Dedifferentiated amniotic fluid mesenchymal stem cell (primary cell): Measurements from ENCODE around the gene NOM1.

Experiments
- DNase-seq: peaks from one replicate; pipeline ENCODE4 v3.0.0-alpha.2; 2016; ENCODE audit errors: extremely low spot score

The NOM1 gene

GRCh38 chr7:157016352-157017041, 67.0 kb downstream of the NOM1 start:
- DNase-seq: no peak

GRCh38 chr7:157017149-157017548, 67.6 kb downstream of the NOM1 start:
- no peak for DNase-seq

- no peak for DNase-seq
Observed at GRCh38 chr7:157017603-157018327, 68.3 kb downstream of the NOM1 start.

GRCh38 chr7:157018328-157018996, 69.0 kb downstream of the NOM1 start:
- no peak for DNase-seq

DNA sequence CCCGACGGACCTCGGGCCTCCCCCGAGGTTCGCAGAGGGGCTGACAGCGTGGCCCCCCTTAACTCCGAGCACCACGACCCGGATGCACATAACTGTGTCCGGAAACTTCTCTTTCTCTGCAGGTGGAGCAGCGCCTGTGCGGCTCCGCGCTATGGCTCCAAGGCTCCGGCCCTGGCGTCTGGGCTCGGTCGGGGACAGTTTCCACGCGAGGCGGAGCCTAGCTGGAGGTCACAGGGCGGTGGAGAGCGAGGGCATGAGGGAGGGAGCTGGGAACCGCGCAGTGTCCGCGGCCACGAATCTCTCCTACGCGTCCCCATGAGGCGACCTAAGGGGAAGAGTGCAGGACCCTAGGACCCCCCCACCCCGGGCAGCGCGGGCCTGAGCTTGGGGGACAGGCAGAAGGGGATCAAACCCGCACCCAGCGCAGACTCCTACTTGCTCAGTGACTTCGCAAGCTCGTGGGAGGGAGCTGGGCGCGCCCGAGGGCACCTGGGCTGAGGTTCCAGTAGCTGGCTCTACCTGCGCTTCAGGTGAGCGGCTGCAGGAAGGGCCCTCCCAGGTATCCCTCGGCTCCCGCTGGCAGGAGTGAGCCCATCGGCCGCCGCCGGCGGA, 69.6 kb downstream of the NOM1 start:
- DNase-seq: no peak

- DNase-seq: no peak
Observed at GRCh38 chr7:157019718-157020451, 70.4 kb downstream of the NOM1 start.

- DNase-seq: no peak
Observed at GRCh38 chr7:157020514-157021070, 71.1 kb downstream of the NOM1 start.

GRCh38 chr7:157021071-157021870, 71.8 kb downstream of the NOM1 start:
- DNase-seq: no peak

DNA sequence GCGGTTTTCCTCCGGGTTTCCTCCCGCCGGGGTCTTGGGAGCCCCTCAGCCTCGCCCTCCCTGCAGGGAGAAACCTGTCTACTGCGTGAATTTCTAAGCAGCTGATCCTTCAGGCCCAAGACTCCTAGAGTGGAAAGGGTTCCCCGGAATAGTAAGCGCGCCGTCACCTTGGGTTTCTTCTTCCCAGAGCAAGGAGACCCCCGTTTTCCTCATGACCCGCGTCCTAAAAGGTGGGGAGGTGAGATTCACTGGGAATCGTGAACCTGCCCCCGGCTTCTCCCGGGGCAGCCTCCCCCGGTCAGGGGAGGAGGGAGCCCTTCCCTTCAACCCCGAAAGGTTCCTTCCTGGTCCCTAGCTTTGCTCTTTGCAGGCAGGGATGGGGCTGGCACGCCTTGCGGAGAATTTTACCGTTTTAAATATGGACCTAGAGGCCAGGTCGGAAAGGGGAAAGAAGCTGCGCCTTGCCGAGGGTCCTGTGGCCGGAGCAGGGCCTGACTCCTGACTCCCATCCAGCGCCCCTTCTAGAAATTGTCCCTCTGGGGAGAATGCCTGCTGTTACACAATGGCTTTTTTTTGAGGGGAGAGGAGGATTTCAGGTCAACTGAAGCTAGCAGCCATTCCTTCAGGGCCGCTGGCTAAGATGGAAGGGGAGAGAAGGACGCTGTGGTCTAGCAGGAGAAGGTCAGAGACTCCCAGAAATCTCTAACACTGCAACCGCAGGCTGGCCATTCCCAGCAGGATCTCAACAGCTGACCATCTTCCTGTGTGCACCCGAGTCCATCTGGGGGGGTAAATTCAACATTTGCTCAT, 72.6 kb downstream of the NOM1 start:
- DNase-seq: no peak
